ENCODE data around the gene VSIR.

The VSIR gene

DNA sequence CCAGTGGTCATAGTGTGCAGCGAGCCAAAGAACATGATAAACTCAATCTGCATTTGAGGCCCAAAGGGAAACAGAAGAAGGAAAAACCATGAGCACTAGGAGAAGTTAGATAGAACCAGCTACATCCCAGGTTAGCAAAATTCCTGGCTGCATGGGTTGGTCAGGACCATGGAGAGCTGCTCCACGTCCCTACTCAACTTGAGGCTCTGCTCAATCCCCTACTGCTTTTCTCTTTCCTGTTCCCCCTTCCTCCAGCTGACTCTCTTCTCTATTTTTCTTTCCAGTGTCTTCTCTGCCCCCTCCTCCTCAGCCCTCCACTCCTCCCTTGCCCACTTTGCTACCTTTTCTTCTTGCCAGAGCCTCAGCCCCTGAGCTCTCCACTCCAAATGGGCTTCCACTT is 21.9 kb upstream of the VSIR start:
- DNase-seq (peak; percentile 56), ATAC-seq (ENCODE audit: insufficient read depth, low read depth) (peak; percentile 78)
- TF ChIP-seq, protein P1, sequence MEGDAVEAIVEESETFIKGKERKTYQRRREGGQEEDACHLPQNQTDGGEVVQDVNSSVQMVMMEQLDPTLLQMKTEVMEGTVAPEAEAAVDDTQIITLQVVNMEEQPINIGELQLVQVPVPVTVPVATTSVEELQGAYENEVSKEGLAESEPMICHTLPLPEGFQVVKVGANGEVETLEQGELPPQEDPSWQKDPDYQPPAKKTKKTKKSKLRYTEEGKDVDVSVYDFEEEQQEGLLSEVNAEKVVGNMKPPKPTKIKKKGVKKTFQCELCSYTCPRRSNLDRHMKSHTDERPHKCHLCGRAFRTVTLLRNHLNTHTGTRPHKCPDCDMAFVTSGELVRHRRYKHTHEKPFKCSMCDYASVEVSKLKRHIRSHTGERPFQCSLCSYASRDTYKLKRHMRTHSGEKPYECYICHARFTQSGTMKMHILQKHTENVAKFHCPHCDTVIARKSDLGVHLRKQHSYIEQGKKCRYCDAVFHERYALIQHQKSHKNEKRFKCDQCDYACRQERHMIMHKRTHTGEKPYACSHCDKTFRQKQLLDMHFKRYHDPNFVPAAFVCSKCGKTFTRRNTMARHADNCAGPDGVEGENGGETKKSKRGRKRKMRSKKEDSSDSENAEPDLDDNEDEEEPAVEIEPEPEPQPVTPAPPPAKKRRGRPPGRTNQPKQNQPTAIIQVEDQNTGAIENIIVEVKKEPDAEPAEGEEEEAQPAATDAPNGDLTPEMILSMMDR (IDR thresholded peaks at IDR 0.05; ENCODE audit: borderline replicate concordance, extremely low read depth, low read length, poor library complexity, severe bottlenecking), result no peak
- no peak for TF ChIP-seq EZH2 (IDR thresholded peaks at IDR 0.05; ENCODE audit: borderline replicate concordance, low read depth, low read length, severe bottlenecking)
- Histone ChIP-seq H3K4me2 (ENCODE audit: insufficient read depth, low read length) (no peak overlapping the region), H3K79me2 (ENCODE audit: insufficient read depth, low read length) (no peaks in the 10 kb centered on the region), H4K20me1 (ENCODE audit: insufficient read depth, low read length) (peaks cover 3% of the 10 kb centered on the region; the same call in 1 of the 2 replicates), H3K27ac (ENCODE audit: low read length) (no peak overlapping the region), H2AFZ (ENCODE audit: low read depth, low read length) (no peak overlapping the region), H3K4me3 (ENCODE audit: low read depth in 1 of 2, low read length in 2 of 2) (no peak overlapping the region), H3K9ac (ENCODE audit: low read depth, low read length) (no peak overlapping the region), H3K4me1 (ENCODE audit: insufficient read depth, low read length) (no peaks in the 10 kb centered on the region), H3K27me3 (ENCODE audit: insufficient read depth, low read length, poor library complexity) (no peaks in the 10 kb centered on the region), H3K36me3 (ENCODE audit: insufficient read depth, low read length) (no peaks in the 10 kb centered on the region), H3K9me3 (ENCODE audit: insufficient read depth, low read length, severe bottlenecking) (no peaks in the 10 kb centered on the region)

- ATAC-seq (ENCODE audit: insufficient read depth, low read depth), result peak; percentile 77
- Histone ChIP-seq H3K4me1 (ENCODE audit: insufficient read depth, low read length) (no peaks in the 10 kb centered on the region), H3K4me2 (ENCODE audit: insufficient read depth, low read length) (no peak overlapping the region), H2AFZ (ENCODE audit: low read depth, low read length) (no peak overlapping the region), H3K9ac (ENCODE audit: low read depth, low read length) (no peak overlapping the region), H3K27me3 (ENCODE audit: insufficient read depth, low read length, poor library complexity) (no peaks in the 10 kb centered on the region), H3K9me3 (ENCODE audit: insufficient read depth, low read length, severe bottlenecking) (no peaks in the 10 kb centered on the region), H3K36me3 (ENCODE audit: insufficient read depth, low read length) (no peaks in the 10 kb centered on the region), H3K79me2 (ENCODE audit: insufficient read depth, low read length) (no peaks in the 10 kb centered on the region), H3K27ac (ENCODE audit: low read length) (no peak overlapping the region), H3K4me3 (ENCODE audit: low read depth in 1 of 2, low read length in 2 of 2) (no peak overlapping the region), H4K20me1 (ENCODE audit: insufficient read depth, low read length) (peaks cover 3% of the 10 kb centered on the region)
- TF ChIP-seq, protein P1 (IDR thresholded peaks at IDR 0.05; ENCODE audit: borderline replicate concordance, extremely low read depth, low read length, poor library complexity, severe bottlenecking), result no peak
- TF ChIP-seq EZH2 (IDR thresholded peaks at IDR 0.05; ENCODE audit: borderline replicate concordance, low read depth, low read length, severe bottlenecking), result no peak
- no peak for DNase-seq
Observed at GRCh38 chr10:71790749-71791440, 17.6 kb upstream of the VSIR start.

DNA sequence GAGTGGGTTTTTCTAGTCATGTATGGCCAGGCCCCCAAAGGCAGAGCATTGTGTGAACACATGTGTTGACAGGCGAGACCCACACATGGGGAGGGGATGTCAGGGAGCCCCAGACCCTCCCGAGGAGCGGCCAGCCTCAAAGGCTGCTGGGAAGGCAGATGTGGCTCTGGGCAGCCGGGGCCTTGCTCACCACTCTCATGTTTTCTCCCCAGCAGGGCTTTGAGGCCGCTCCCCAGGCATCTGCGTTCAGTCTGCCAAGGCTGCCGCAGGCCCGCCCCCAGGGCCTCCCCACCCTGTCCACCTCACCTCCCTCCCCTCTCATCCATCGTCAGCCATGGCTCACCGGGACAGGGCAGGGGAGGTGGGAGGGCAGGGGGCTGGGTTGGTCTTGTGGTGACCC is 16.6 kb upstream of the VSIR start:
- H3K36me3 ChIP-seq (ENCODE audit: insufficient read depth, low read length), result no peaks in the 10 kb centered on the region
- H3K4me1 ChIP-seq (ENCODE audit: insufficient read depth, low read length), result no peaks in the 10 kb centered on the region
- ATAC-seq (ENCODE audit: insufficient read depth, low read depth), result no peak
- no peaks in the 10 kb centered on the region for H3K27me3 ChIP-seq (ENCODE audit: insufficient read depth, low read length, poor library complexity)
- H4K20me1 ChIP-seq (ENCODE audit: insufficient read depth, low read length), result peaks cover 3% of the 10 kb centered on the region
- TF ChIP-seq, protein P1 (IDR thresholded peaks at IDR 0.05; ENCODE audit: borderline replicate concordance, extremely low read depth, low read length, poor library complexity, severe bottlenecking), result no peak
- TF ChIP-seq EZH2 (IDR thresholded peaks at IDR 0.05; ENCODE audit: borderline replicate concordance, low read depth, low read length, severe bottlenecking), result no peak
- no peak overlapping the region for H2AFZ ChIP-seq (ENCODE audit: low read depth, low read length)
- no peaks in the 10 kb centered on the region for H3K9me3 ChIP-seq (ENCODE audit: insufficient read depth, low read length, severe bottlenecking)
- H3K27ac ChIP-seq (ENCODE audit: low read length), result no peak overlapping the region
- DNase-seq, result no peak
- H3K4me3 ChIP-seq (ENCODE audit: low read depth in 1 of 2, low read length in 2 of 2), result no peak overlapping the region
- no peak overlapping the region for H3K9ac ChIP-seq (ENCODE audit: low read depth, low read length)
- H3K79me2 ChIP-seq (ENCODE audit: insufficient read depth, low read length), result no peaks in the 10 kb centered on the region
- H3K4me2 ChIP-seq (ENCODE audit: insufficient read depth, low read length), result no peak overlapping the region

Measured in DND-41 (cell line).